Sciatic nerve (tissue), 2 donors: ENCODE data around the gene RARA. TPM values are rescaled to one million over a fixed set of nuclear protein-coding genes. Genes with fewer than 3 reads are reported as not detected.

ENCODE experiments used
- ATAC-seq: fragments of 200-7000 bp; cut with Tn5 transposase; one replicate; pipeline ENCODE4 v1.9.1; 2020; ENCODE audit warnings: mild to moderate bottlenecking, moderate library complexity
- DNase-seq: peaks from one replicate; pipeline ENCODE4 v3.0.0-alpha.2; 2020; ENCODE audit warnings: low spot score
- intact Hi-C: fragments of 100-400 bp; cut with DNase I; formaldehyde crosslinking; loops from one replicate; pipeline ENCODE4 v1.14.2; 2022
- total RNA-seq: library from RNA; stranded (reverse); fragmentation: NEBNext Ultra II Directional; extraction: Animal tissue kit (Norgen Biotek cat#: 25700); gene quantifications from one replicate; pipeline ENCODE4 v1.2.1, GENCODE V29; 2021
- donor health status: DM: no; HTN: no; CAD: no.
- donor health status: DM: no; HTN: no; CAD: no.

Gene RARA
- total RNA-seq, 1 donor from 2014 or later, result 74.4 TPM

GRCh38 chr17:40340327-40340726 lies 31.3 kb downstream of the RARA start:
- no peak for ATAC-seq
- no peak for DNase-seq
- intact Hi-C loops, result no loop called here

DNA sequence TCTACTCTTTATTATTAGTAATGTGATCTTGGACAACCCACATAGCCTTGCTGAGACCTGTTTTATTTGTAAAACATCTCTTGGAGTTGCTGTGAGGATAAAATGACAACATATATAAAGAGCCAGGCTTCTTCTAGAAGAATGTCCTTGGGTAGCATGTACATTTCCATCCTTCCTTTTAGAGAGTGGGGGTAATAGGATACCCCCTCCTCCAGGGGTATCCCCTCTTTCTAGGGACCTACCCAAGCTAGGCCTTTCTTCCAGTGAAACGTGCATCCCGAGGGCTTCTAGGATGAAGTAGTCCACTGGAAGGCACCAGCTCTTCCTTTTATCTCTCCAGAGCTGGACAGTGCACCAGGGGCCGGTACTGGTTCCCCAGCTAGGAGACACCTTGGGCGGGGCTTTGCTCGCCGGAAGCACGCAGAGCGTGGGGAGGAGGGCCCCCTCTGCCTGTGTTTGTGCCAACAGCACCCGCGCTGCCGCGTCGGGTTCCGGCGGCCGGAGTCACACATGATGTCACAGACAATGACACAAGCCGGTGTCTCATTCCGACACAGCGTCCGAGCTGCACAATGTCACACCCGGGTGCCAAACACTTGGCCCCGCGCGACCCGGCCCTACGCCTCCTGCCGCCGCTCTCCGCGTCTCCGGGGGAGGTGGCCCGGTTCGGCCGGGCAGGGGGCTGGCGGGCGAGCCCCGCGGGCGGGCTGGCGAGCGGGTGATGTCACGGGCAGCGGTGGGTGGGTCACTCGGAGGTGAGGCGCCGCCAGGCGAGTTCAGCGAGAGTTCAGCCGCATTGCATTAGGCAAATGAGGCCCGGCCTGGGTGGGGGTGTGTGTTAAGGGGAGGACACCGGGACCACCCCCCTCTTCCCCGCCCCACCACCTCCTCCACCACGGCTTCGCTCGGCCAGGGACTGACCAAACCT lies 32.2 kb downstream of the RARA start:
- ATAC-seq (peak; percentile 75), DNase-seq (peak; percentile 93)
- intact Hi-C loops, result no loop called here

DNA sequence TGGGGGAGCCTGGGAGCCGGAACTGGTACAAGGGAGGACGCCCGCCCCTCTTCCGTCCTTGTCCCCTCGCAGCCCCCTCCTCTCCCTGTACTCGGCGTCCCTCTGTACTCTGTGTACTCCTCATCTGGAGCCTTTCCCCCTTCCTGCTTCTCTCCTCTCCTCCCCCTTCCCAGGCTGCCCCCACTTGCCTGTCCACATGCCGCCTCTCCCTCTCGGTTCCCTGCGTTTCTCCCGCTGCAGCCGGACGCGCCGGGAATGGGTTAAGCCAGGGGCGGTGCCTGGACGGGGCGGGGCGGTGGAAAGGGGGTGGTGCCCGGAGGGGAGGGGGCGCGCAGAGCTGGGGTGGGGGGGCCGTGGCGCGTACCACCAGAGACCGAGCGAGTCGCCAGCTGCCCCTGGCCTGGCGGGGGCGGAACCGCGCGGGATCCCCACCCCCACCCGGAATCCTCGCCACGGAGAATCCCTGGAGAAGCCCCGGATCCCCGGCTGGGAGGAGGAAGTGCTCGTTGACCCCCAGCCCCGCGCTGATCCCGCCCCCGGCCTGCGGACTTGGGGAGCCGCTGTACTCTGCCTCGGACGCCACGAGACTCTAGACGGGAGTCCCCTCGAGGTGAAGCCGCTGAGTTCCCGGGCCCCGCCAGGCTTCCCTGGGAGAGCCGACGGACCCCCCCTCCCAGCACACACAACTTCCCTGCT lies 33.0 kb downstream of the RARA start:
- intact Hi-C loops, result no loop called here
- ATAC-seq, result peak; percentile 63
- peak; percentile 93 for DNase-seq

DNA sequence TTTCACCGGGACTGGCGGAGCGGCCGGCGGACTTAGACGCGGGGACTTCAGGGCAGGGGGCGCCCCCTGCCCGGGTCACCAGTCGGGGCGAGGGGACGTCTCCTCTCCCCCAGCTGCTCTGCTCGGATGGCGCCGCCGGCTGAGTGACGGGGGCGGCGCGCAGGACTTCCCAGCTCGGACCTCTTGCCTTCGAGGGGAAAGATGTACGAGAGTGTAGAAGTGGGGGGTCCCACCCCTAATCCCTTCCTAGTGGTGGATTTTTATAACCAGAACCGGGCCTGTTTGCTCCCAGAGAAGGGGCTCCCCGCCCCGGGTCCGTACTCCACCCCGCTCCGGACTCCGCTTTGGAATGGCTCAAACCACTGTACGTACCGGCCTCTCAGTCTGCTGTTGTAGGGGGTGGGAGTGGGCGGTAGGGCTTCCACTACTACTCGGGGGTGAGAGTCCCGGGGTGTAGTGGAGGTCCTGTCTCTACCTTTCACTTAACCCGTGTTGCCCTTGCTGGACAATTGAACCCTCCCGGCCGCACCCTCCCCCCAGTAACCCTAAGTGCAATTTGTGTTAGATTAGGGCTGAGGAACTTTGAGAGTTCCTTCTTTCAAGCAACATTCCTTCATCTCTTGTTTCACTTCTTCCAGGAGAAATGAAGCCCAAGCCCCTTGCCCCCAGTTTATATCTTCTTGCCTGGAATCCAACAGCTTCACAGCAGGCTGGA lies 33.7 kb downstream of the RARA start:
- intact Hi-C loops, result no loop called here
- DNase-seq (no peak), ATAC-seq (no peak)

DNA sequence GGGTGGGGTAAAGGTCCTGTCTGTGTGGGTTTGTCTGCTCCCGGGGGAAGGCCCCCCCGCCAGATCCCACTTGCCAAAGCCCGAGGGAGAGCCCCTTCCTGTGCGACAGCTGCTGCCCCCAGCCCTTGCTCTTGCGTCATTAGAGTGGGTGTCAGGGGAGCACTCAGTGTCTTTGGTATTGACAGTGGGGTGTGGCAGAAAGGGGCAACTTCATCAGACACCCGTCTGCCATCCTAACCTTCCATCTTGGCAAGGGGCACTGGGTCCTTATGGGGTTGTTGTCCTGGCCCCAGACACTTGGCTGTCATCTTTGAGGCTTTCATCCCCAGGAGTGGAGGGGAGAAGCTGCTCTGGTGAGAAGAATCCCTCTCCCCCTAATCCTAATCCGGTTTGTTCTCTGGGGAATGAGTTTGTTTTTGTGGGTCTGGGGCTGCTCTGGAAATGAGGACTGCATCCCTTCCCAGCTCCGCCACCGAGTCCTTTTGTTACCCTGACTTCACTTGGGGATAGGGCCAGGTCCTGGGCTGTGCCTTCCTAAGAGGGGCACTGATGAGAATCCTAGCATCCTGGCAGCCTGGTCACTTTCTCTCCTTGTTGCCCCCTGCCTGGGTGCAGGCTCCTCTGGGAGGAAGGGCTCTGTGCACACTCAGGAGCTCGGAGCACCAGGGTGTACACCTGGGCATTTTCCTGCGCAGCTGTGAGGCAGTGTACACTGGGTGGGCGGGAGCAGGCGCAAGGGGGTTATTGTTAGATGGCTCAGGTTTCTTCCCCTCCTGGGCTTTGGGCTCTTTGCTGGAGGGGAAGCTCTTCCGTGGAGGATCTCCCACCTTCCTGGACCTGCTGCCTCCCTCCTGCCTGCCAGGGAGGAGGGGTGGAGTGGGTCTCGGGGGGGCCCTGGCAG lies 34.5 kb downstream of the RARA start:
- intact Hi-C loops, result no loop called here
- ATAC-seq (no peak), DNase-seq (no peak)

GRCh38 chr17:40344421-40345160 lies 35.6 kb downstream of the RARA start:
- intact Hi-C loops, result no loop called here
- DNase-seq (no peak), ATAC-seq (no peak)

DNA sequence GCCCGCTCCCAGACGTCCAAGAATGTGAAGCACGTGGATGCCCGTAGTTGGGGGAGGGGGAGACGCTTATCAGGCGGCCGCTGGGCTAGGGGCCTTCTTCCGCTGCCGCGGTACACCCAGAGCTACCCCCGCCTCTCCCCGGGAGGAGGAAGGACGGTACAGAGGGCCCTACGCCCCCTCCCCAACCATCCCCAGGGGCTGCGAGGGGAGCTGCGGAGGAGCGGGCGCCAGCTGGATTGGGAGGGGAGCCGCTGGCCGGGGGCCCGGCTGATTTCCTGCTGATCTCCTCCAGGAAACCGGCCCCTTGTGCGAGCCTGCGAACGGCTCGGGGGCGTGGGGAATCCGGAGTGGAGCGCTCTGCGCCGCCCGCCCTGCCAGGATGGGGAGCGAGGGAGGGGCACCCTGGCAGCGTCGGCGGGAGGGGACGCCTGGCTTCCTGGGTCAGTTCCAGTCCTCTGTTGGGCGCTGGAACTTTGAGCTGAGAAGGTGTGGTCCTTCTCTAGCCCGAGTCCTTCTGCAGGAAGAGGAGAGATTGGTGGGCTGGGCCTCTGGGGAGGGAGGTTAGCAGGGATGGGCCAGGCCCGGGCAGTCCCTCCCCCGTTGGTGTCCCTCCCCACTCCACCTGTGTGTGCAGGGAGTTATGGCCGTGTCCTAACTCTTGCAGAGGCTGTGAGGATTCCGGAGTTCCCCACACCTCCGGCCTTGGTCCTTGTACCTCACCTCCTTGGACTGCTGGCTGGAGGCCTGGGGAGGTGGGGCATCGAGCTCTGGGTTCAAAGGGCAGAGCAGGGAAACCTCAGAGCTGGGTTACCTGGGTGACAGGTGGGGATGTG lies 36.4 kb downstream of the RARA start:
- intact Hi-C loops, result no loop called here
- peak; percentile 37 for ATAC-seq

GRCh38 chr17:40345994-40346764 lies 37.2 kb downstream of the RARA start:
- intact Hi-C loops, result no loop called here
- ATAC-seq, result peak; percentile 1
- no peak for DNase-seq

More for the DNA sequence above, 36.4 kb downstream of the RARA start:
- DNase-seq, result peak; percentile 84

GRCh38 chr17:40346765-40347158 lies 37.8 kb downstream of the RARA start:
- intact Hi-C loops, result no loop called here
- ATAC-seq (no peak), DNase-seq (no peak)

- intact Hi-C loops, result no loop called here
- ATAC-seq (no peak), DNase-seq (no peak)
These were observed 38.5 kb downstream of the RARA start for GRCh38 chr17:40347319-40348135.

DNA sequence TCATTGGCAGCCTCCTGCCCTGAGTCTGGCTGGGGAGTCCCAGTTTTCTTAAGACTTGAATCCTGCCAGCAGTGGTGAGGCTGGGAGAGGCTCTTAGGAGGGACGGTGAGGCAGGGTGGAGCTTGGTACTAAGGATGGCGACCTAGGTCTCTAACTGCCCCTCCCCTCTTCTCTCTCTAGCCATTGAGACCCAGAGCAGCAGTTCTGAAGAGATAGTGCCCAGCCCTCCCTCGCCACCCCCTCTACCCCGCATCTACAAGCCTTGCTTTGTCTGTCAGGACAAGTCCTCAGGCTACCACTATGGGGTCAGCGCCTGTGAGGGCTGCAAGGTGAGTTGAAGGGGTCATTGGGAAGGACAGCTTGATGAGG lies 39.1 kb downstream of the RARA start:
- no peak for DNase-seq
- ATAC-seq, result no peak
- intact Hi-C loops, result no loop called here

- intact Hi-C loops, result no loop called here
- ATAC-seq (no peak), DNase-seq (no peak)
These were observed 39.8 kb downstream of the RARA start for GRCh38 chr17:40348562-40349476.

- ATAC-seq (no peak), DNase-seq (no peak)
- intact Hi-C loops, result no loop called here
These were observed 40.5 kb downstream of the RARA start for GRCh38 chr17:40349477-40349894.

DNA sequence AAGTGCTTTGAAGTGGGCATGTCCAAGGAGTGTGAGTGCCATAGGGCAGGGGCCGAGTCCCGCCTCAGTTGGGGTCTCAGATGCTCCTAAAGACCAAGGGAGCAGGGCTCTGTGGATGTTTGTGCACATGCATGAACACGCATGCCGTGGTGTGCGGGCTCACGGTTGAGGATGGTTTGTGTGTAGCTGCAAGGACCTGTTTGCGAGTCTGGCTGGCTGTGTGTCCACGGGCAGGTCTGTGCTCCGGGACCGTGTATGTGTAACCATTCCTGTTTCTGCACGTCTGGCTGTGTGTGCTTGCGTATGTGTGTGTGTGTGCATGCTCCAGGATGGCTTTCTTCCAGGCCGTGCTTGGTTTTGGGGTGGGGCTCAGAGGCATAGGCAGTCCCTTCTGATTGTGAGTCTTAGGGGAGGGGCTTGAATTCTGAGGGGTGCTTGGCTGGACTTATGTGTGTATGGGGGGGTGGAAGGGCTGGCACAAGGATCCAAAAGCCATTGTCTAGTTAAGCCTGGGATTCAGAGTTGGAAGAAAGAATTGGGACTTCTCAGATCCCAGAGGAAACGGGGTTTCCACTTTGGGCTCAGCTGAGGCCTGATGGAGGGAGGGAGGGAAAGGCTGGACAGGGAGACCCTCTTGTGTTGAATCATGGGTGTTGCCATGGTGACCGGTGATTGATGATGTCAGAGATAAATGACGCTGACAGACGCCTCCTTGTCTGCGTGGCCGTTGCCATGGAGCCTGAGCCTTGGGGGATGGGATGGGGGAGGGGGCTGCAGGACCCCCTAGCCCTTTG lies 41.1 kb downstream of the RARA start:
- ATAC-seq (no peak), DNase-seq (peak; percentile 70)
- intact Hi-C loops, result no loop called here
